ENCODE data around the gene FBXO8. TPM values are rescaled to one million over a fixed set of nuclear protein-coding genes. Genes with fewer than 3 reads are reported as not detected.

FBXO8 gene, protein sequence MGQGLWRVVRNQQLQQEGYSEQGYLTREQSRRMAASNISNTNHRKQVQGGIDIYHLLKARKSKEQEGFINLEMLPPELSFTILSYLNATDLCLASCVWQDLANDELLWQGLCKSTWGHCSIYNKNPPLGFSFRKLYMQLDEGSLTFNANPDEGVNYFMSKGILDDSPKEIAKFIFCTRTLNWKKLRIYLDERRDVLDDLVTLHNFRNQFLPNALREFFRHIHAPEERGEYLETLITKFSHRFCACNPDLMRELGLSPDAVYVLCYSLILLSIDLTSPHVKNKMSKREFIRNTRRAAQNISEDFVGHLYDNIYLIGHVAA
- 25.0 TPM for total RNA-seq

DNA sequence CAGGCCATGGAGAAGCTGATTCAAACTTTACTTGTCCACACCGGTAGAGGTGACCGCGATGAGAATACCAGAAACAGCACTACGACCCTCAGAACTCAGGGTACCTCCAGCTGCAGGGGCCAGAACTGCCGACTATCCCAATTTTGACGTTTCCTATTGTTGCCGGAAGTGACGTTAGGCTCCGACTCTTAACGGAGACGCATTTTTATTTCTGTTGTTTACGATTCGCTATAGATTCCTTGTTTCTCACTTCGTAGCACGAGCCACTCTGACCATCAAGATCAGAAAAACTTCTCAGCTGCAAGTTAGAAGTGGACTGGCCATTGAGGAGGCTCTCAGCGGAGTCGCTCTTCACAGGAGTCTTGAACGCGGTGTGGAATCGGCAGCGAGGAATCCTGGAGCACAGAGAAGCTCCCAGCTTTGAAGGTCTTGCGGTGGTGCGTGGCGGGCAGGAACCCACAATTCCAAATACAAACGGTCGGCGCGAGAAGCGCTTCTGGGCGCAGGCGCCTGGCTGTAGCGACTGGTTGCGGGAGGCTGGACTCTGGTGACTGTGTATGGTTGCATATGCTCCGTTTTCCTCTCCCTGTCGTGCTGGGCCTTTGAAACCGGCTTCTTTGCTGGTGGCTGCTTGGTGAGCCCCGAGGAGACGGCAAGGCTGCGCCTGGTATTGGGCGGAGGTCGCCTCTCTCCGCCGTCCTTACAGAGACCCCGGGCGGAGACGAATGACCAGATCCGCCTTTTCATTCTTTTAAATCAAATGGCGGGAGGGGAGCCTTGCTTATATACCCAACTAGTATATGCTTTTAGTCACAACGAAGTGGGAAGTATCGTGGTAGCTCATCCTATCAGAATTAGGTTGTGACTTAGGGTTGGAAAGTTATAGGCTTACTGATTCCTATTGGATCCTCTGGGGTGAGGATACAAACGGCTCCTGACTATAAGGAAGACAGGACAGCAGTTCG is at the start of gene FBXO8, which contains the start of gene CEP44:
TSS of gene FBXO8 (minus strand) at position 161 of the 965 bp plus-strand sequence. CDS start 20,575 bp downstream, outside the sequence.
TSS of gene CEP44 (plus strand) at position 405 of the 965 bp plus-strand sequence. CDS start 15,211 bp downstream, outside the sequence.

Other genes starting within 250 kb of the FBXO8 start
- gene CEP44, start 244 bp upstream of the FBXO8 start, total RNA-seq: 33.8 TPM
- 2.8 TPM for gene HPGD, start 238.8 kb upstream of the FBXO8 start, total RNA-seq